Measurements from ENCODE around the gene WDR70. TPM values are rescaled to one million over a fixed set of nuclear protein-coding genes. Genes with fewer than 3 reads are reported as not detected.

WDR70 gene
- 25.1 and 31.7 TPM in 2 replicates for total RNA-seq

DNA sequence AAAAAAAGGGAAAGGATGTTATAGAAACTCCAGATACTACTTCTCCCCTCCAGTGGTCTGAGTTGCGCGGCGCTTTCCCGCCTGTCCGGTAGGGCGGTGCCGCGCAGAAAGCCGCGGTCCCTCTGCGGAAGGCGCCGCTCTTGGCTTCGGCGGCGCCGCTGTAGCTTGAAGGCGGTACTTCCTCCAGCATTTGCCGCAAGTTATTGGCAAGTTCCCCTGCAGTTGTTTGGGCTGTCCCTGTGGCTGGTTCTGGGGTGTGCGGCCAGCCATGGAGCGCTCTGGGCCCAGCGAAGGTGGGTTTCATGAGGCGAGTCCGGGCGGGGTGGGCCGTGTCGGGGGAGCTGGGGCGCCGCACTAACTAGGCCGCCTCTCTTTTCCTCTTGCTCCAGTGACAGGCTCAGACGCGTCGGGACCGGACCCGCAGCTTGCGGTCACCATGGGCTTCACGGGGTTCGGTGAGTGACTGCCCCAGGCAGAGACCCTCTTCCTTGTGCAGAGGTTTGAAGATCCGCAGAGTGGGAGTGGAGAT lies at the start of gene WDR70:
Gene WDR70 (plus strand): TSS at position 219 of the 529 bp plus-strand sequence. CDS start 50 bp downstream, at position 269.

DNA sequence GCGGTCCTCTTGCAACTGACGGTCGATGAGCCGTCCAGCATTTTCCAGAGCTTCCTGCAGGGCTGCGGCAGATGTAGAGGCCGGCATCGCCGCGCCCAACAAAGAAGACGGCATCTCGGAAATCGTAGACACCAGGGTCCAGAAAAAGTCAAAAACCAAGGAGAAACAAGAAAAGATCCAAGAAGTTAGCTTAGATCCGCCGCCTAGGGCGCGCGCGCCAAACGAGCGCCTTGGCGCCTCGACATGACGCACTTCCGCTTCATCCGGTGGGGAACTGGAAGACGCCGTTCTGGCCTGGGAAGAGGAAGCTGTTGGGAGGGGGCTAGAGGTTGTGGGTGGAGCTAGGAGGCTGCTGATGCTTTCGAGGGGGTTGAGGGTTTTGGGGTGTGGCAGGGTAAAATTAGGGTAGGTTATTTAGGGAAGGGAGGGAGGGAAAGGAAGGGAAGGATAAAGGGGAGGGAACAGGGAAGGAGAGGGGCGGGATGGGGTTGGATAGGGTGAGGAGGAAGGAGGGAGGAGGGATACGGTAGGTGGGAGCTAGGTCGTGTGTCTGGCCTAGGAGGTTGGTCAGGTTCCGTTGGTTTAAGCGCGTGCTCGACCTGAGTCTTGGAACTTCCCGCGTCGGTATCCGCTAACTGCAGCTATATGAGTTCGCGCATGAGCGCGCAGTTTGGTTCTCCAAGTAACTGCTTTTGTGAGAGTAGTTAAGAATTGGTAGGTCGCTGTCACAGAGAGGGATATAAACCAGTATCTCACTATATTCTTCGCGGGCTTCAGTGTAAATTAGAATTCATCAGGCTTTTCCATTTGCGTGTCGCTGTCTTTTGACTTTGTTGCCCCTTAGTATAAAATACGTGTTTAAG lies 8.0 kb upstream of the WDR70 start, which contains the start of gene NUP155:
Gene NUP155 (minus strand): TSS at position 243 of the 863 bp plus-strand sequence. CDS start 129 bp downstream, at position 114.

Other genes with a start within 250 kb of the WDR70 start
- 12.5 and 15.0 TPM in 2 replicates for gene CPLANE1, start 129.9 kb upstream of the WDR70 start, total RNA-seq
- gene NUP155, start 8.2 kb upstream of the WDR70 start, total RNA-seq: 22.9 and 31.4 TPM in 2 replicates